A549 (cell line): Measurements from ENCODE around the gene BCAS4.

ENCODE experiments used
- CBX2 ChIP-seq: fragments of 200-600 bp; sonication (generic); IDR thresholded peaks from 2 replicates; pipeline ENCODE4 v1.6.1; 2016; ENCODE audit warnings: low read depth, mild to moderate bottlenecking, borderline replicate concordance
- CTCF ChIP-seq: fragments of >200 bp; sonication (Bioruptor Twin); formaldehyde crosslinking; IDR thresholded peaks from 3 replicates; pipeline ENCODE4 v1.5.1; 2016
- ESRRA ChIP-seq: fragments of 150-350 bp; IDR thresholded peaks from 2 replicates; pipeline ENCODE4 v1.6.1; 2014; ENCODE audit warnings: mild to moderate bottlenecking, low read length, borderline replicate concordance

GRCh38 chr20:50872560-50873425 lies 77.9 kb downstream of the BCAS4 start:
- TF ChIP-seq CTCF (no peak), CBX2 (no peak), ESRRA (no peak)
